Stimulated activated effector memory CD8-positive, alpha-beta T cell treated with anti-CD3 and anti-CD28 coated beads, Interleukin-12 subunit alpha, Interleukin-12 subunit beta, amount 100 ng/mL, for 72 hours (primary cell): ENCODE results near the gene SFSWAP.
"Not testable (repeated sequence)": the region's sequence is repeated elsewhere in the genome, so short reads cannot be mapped to it uniquely, and the experiment has no call there.

ENCODE experiments used
- ATAC-seq: fragments of 150-1000 bp; cut with Tn5 transposase; 2 replicates; pipeline ENCODE4 v1.10.0; 2021
- DNase-seq, 2 donors: peaks; one replicate each; pipeline ENCODE4 v3.0.0; 2021 to 2022; ENCODE audit warnings: low spot score in 2 of 2
- H3K27ac Mint-ChIP-seq: one replicate; pipeline ENCODE4 v1.8.0; 2022; ENCODE audit warnings: mild to moderate bottlenecking, mixed read lengths
- H3K36me3 Mint-ChIP-seq: one replicate; pipeline ENCODE4 v1.8.0; 2022; ENCODE audit warnings: mild to moderate bottlenecking, mixed read lengths
- H3K4me1 Mint-ChIP-seq: one replicate; pipeline ENCODE4 v1.8.0; 2022; ENCODE audit warnings: mixed read lengths
- H3K4me3 Mint-ChIP-seq: one replicate; pipeline ENCODE4 v1.8.0; 2022; ENCODE audit warnings: mild to moderate bottlenecking, mixed read lengths
- H3K9me3 Mint-ChIP-seq: one replicate; pipeline ENCODE4 v1.8.0; 2022; ENCODE audit warnings: mixed read lengths

Gene SFSWAP

DNA sequence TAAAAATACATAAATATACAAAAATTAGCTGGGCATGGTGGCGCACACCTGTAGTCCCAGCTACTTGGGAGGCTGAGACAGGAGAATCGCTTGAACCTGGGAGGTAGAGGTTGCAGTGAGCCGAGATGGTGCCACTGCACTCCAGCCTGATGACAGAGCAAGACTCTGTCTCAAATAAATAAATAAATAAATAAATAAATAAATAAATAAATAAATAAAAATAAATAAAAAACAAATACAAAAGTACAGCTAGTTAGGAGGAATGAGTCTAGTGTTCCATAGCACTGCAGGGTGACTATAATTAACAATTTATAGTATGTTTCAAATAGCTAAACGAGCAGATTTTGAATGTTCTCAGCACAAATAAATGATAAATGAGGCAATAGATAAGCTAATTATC, 4.2 kb upstream of the SFSWAP start:
- not testable (repeated sequence) for H3K4me3 Mint-ChIP-seq, ATAC-seq, H3K27ac Mint-ChIP-seq, H3K9me3 Mint-ChIP-seq, DNase-seq, H3K4me1 Mint-ChIP-seq
- peaks cover 10% of the 10 kb centered on the region for H3K36me3 Mint-ChIP-seq

DNA sequence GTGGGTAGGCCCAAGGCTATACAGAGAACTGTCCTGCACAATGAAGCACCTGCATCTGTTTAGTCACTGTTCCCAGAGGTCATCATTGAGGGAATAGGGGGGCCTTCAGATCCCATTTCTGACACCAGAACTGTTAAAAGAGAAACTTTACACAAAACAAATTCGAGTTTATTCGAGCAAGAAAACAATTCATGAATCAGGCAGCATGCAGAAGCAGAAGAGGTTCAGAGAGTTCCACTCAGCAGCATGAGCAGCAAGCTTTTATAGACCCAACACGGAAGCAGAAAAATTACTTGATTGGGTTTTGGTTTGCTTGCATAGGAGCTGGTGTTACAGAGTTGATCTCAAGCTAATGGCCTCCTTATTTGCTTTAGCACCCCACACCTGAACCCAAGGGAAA, 1.7 kb upstream of the SFSWAP start:
- Mint-ChIP-seq H3K27ac (peak overlapping the region; percentile 99), H3K9me3 (peaks cover 3% of the 10 kb centered on the region), H3K4me1 (peaks cover 25% of the 10 kb centered on the region), H3K4me3 (peak overlapping the region; percentile 90), H3K36me3 (peaks cover 29% of the 10 kb centered on the region)
- ATAC-seq (no peak), DNase-seq (no peak)

DNA sequence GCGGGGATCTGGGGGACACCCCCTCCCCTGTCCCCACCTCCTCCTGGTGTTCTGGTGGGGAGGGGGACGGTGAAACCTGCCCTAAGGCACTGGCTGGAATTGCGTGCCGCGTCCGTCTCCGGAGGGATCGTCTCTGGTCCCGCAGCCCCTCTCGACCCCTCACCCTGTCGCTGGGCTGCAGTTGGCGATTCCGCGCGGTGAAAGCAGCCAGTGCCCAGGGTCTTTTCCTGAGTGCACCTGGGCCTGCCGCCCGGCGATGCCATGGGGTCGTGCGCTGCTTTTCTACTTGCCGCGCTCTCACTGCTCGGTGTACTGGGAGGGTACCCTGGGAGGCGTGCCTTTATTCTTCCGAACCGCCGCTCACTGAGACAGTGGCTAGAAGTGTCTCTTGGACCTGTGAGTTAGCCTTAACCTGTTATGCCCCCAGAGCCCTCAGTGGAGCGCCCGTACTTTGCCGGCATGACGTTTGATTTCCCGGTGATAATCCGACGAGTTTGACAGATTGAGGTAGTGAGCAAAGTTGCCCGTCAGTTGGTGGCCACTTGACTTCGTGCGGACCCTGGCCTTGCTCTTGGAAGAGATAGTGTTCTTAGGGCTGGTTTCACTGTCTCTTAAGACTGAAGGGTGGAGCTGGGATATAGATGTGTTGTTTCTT, 788 bp downstream of the SFSWAP start:
- H3K9me3 Mint-ChIP-seq: no peaks in the 10 kb centered on the region
- H3K4me3 Mint-ChIP-seq: peak overlapping the region; percentile 90
- no peak for DNase-seq
- peaks cover 54% of the 10 kb centered on the region for H3K36me3 Mint-ChIP-seq
- peak overlapping the region; percentile 99 for H3K27ac Mint-ChIP-seq
- peaks cover 25% of the 10 kb centered on the region for H3K4me1 Mint-ChIP-seq
- no peak for ATAC-seq

DNA sequence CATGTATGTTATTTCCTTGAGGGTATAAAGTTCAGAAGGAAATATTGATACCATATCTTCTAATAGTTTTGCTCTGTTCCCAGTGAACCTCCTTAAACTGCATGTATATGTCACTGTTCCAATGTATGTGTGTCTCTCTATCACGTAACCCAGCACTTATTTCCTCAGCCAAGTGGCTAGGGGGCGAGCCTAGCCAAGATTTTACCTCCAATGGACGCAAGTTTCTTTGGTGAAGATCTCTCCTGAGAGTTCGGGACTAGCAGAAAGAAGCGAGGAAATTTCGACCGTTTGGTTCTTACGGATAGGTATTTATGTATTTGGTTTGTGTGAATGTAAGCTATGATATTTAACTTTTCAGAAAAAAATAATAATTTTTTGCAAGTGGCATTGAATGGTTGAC, 2.5 kb downstream of the SFSWAP start:
- peaks cover 71% of the 10 kb centered on the region for H3K36me3 Mint-ChIP-seq
- peak overlapping the region; percentile 90 for H3K4me3 Mint-ChIP-seq
- H3K27ac Mint-ChIP-seq: no peak overlapping the region
- peaks cover 25% of the 10 kb centered on the region for H3K4me1 Mint-ChIP-seq
- H3K9me3 Mint-ChIP-seq: no peaks in the 10 kb centered on the region
- ATAC-seq (no peak), DNase-seq (no peak)

DNA sequence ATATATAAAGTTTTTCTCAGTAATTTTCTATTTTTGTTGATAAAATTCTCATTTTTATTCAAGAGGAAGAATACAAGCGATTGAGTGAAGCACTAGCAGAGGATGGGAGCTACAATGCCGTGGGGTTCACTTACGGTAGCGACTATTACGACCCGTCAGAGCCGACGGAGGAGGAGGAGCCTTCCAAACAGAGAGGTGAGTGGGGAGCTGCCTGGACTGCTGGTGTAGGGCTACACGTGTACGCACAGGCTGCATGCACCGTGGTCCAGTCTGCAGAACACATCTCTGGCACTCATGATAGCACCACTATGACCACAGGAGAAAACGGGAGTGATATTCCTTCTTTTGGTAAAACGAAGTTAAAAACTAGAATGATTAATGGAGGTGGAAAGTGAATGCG, 3.9 kb downstream of the SFSWAP start:
- no peak for DNase-seq
- peaks cover 85% of the 10 kb centered on the region for H3K36me3 Mint-ChIP-seq
- no peaks in the 10 kb centered on the region for H3K9me3 Mint-ChIP-seq
- no peak for ATAC-seq
- no peak overlapping the region for H3K27ac Mint-ChIP-seq
- H3K4me1 Mint-ChIP-seq: peaks cover 19% of the 10 kb centered on the region
- no peak overlapping the region for H3K4me3 Mint-ChIP-seq

DNA sequence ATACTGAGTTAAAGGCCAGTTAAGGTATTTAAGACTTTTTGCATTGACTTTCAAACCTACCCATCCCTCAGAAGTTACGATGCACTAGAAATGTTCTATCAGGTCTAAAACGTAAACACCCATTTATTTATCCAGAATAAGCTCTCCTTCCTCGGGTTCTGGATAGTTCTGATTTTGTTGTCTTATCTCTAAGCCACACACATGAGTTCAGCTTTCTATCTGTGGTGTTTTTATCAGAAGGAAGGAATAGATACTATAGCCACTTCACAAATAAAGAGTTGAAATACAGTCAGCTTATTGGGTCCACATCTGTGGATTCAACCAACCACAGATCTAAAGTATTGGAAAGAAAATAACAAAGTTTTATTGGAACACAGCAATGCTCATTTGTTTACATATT, 5.4 kb downstream of the SFSWAP start:
- Mint-ChIP-seq H3K36me3 (peaks cover 93% of the 10 kb centered on the region), H3K9me3 (no peaks in the 10 kb centered on the region), H3K4me3 (no peak overlapping the region), H3K4me1 (peaks cover 16% of the 10 kb centered on the region), H3K27ac (no peak overlapping the region)
- ATAC-seq: no peak
- no peak for DNase-seq

DNA sequence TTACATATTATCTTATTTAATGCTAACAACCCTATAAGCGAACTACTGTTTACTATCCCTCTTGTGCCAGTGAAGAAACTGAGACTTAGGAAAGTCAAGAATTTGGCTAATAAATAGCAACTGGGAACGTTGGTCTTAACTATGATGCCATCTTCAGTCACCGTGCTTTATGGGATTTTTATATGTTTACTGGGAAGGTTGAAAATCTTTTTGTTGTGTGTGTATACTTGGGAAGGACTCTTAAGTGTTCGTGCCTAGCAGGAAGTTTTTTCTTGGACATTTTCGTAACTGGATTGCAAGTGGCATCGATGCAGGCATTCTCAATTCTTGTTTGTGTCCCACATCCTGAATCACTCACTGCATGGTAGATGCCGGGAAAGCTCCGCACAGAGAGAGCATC, 9.4 kb downstream of the SFSWAP start:
- no peaks in the 10 kb centered on the region for H3K9me3 Mint-ChIP-seq
- H3K36me3 Mint-ChIP-seq: peaks cover 100% of the 10 kb centered on the region
- ATAC-seq (no peak), DNase-seq (no peak)
- peak overlapping the region; percentile 82 for H3K27ac Mint-ChIP-seq
- H3K4me1 Mint-ChIP-seq: peaks cover 6% of the 10 kb centered on the region
- H3K4me3 Mint-ChIP-seq: no peak overlapping the region

DNA sequence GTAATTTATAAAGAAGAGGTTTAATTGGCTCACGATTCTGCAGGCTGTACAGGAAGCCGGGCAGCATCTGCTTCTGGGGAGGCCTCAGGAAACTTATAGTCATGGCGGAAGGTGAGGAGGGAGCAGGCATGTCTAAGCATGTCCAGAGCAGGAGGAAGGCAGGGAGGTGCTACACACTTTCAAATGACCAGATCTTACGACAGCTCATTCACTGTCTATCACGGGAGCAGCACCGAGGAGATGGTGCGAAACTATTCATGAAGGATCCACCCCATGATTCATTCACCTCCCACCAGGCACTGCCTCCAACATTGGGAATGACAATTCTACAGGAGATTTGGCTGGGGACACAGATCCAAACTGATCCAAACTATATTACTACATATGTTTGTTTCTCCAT, 10.0 kb downstream of the SFSWAP start:
- Mint-ChIP-seq H3K9me3 (no peaks in the 10 kb centered on the region), H3K36me3 (peaks cover 100% of the 10 kb centered on the region)
- no peak for ATAC-seq

DNA sequence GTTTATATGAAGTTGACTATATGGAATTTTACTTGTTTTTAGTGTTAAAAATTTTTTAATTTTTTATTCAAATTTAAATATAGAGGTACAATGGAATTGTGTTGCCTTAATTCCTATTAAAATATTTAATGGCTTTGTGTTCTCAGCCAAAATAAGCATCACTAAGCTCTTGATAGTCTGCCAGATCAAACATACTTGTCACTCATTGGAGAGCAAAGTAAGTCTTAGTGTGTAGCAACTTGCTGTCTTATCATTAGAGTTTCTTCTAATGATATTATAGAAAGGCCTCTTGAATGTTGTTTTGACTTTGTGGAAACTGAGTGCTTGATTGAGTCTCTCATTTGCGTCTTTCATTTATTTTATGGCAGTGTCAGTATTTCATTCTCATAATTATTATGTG, 10.7 kb downstream of the SFSWAP start:
- Mint-ChIP-seq H3K4me1 (peaks cover 6% of the 10 kb centered on the region), H3K36me3 (peaks cover 100% of the 10 kb centered on the region), H3K27ac (peak overlapping the region; percentile 1), H3K9me3 (no peaks in the 10 kb centered on the region), H3K4me3 (no peak overlapping the region)
- DNase-seq (no peak), ATAC-seq (no peak)

More for the DNA sequence above, 10.0 kb downstream of the SFSWAP start:
- Mint-ChIP-seq H3K4me3 (no peak overlapping the region), H3K4me1 (peaks cover 6% of the 10 kb centered on the region), H3K27ac (peak overlapping the region; percentile 82)
- no peak for DNase-seq

DNA sequence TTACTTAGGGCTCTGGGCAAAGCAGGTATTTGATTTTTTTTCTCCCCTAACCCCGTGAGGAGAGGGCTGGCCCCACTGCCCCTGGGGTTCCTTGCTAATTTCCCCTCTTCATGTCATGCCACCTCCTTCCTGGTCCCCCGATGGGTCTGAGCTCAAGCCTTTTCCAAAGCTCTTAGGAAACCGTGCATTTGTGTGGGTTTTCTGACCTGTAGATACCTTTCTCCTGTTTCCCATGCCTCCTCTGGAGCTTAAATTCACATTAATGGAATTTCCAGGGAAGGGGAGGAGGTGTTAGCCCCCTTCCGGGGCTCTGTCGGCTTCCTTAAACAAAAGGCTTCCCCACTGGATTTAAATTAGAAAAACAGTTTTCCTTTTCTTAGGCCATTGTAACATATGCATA, 12.6 kb downstream of the SFSWAP start:
- Mint-ChIP-seq H3K27ac (peak overlapping the region; percentile 50), H3K36me3 (peaks cover 100% of the 10 kb centered on the region), H3K4me1 (peaks cover 6% of the 10 kb centered on the region), H3K9me3 (no peaks in the 10 kb centered on the region), H3K4me3 (no peak overlapping the region)
- ATAC-seq (no peak), DNase-seq (no peak)

DNA sequence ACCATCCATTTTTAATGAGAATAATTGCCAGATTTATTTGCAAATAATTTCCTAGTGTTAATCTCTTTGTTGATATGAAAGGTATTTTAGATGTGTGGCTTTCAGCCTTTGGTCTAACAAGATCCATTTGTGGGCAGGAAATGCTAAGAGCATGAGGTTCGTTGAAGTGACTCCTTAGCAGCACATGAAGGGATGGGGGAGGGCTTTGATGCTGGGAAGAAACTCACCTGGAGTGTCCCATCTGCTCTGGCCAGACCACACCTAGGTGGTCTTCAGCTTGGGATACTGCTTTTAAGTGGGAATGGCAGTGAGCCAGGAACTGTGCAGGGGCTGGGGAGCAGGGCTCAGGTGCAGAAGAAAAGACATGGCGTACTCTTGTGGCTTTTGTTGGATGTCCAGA, 13.6 kb downstream of the SFSWAP start:
- Mint-ChIP-seq H3K36me3 (peaks cover 100% of the 10 kb centered on the region), H3K4me1 (peaks cover 6% of the 10 kb centered on the region), H3K9me3 (no peaks in the 10 kb centered on the region), H3K4me3 (no peak overlapping the region), H3K27ac (peak overlapping the region; percentile 43)
- ATAC-seq (no peak), DNase-seq (no peak)

DNA sequence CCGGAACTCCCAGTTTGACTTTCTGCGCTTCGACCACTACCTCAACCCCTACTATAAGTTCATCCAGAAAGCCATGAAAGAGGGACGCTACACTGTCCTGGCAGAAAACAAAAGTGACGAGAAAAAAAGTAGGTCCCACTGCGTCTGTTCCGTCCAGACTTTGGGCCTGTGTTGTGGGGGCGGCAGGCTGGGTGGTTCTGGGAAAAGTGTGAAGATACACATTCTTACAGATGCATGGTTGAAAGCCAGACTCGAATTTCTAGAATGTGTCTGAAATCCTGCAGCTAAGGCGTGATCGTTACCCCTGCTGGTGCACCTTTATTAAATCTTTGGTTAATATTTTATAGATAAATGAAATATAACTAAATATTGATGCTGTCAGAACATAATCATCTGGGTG, 14.6 kb downstream of the SFSWAP start:
- H3K4me3 Mint-ChIP-seq: no peak overlapping the region
- no peak for ATAC-seq
- H3K27ac Mint-ChIP-seq: no peak overlapping the region
- no peaks in the 10 kb centered on the region for H3K9me3 Mint-ChIP-seq
- H3K4me1 Mint-ChIP-seq: peaks cover 6% of the 10 kb centered on the region
- H3K36me3 Mint-ChIP-seq: peaks cover 100% of the 10 kb centered on the region
- DNase-seq: no peak

DNA sequence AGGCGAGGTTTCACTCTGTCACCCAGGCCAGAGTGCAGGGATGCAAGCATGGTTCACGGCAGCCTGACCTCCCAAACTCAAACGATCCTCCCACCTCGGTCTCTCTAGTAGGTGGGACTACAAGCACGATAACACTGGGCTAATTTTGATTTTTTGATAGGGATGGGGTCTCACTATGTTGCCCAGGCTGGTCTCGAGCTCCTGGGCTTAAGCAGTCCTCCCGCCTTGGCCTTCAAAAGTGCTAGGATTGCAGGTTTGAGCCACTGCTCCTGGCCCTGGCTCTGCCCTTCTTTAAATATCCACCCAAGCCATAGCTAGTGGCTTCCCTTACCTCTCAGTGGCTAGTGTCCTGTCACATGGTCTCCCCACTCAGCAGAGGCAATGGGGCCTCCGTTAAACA, 17.8 kb downstream of the SFSWAP start:
- ATAC-seq (no peak), DNase-seq (no peak)
- Mint-ChIP-seq H3K9me3 (no peaks in the 10 kb centered on the region), H3K4me1 (no peaks in the 10 kb centered on the region), H3K36me3 (peaks cover 100% of the 10 kb centered on the region), H3K4me3 (no peak overlapping the region), H3K27ac (no peak overlapping the region)

DNA sequence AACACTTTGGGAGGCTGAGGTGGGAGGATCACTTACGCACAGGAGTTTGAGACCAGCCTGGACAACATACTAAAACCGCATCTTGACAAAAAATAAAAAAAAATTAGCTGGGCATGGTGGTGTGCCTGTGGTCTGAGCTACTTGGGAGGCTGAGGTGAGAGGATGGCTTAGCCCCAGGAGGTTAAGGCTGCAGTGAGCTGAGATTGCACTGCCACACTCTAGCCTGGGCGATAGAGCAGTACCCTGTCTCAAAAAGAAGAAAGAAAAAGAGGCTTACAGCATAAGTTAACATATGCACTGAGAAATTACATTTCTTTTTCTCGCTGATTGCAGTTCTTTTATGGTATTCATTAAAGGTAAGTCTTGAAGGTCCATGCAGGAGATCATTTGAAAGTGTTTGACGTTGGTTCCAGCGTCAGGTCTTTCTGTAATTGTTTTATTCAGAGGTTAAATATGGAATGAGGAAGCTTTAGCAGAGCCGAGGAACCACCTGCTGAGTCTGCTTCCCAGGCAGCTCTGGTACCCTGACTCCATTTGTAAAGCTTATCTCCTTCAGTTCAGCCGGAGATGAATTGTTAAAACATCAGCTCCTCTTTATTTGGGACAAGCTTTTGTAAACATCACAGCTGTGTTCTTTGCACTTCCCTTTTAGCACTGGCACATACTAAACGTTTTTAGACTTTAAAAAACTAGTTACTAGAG, 18.5 kb downstream of the SFSWAP start:
- H3K4me1 Mint-ChIP-seq: no peaks in the 10 kb centered on the region
- H3K36me3 Mint-ChIP-seq: peaks cover 100% of the 10 kb centered on the region

DNA sequence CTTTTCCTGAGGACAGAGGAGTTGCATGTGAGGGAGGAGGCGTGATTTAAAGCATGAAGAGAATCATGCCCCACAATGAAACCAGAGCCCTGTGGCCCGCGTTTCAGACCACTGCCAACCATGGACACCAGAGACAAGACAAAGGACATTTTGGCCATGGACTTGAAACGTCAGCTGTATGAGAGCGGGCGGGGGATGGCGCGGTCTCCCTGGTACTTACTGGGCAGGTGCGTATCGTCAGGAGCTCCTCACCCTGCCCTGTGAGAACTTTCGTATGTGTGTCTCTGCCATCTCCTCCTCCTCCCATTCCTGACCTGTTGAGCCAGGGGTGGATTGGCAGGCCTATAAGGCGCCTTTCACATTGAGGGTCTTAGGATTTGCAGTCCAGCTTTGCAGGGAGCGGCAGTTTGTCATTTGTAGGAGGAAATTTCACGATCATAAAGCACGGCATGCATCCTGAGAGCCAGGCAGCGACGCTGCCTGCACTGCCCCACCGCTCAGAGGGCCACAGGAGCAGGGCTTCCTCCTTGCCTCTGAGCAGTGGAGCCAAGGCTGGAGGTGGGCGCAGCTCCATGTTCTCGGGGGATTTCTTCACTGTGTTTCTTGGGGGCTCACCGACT, 22.2 kb downstream of the SFSWAP start:
- ATAC-seq: no peak
- H3K36me3 Mint-ChIP-seq: peaks cover 99% of the 10 kb centered on the region

More for the DNA sequence above, 18.5 kb downstream of the SFSWAP start:
- Mint-ChIP-seq H3K4me3 (no peak overlapping the region), H3K9me3 (no peaks in the 10 kb centered on the region), H3K27ac (no peak overlapping the region)
- no peak for ATAC-seq
- DNase-seq: no peak

DNA sequence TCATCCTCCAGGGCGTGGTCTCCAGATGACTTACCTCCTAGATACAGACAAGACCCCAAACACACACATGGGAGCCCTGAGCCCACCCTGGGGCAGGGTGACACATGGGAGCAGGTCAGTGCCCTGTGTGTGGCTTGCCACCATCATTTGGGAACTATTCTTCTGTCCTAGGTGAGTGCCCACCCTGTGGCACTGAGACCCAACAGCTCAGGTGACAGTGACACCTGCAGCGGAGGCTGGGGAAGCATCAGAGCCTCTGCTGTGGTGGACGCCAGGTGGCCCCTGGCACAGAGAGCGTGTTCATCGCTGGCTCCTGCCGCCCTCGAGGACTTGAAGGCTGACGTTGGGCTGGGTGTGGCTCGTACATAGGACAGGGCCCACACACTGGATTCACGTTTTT, 23.0 kb downstream of the SFSWAP start:
- no peak overlapping the region for H3K4me3 Mint-ChIP-seq
- ATAC-seq: no peak
- H3K9me3 Mint-ChIP-seq: no peaks in the 10 kb centered on the region
- peak overlapping the region; percentile 45 for H3K27ac Mint-ChIP-seq
- DNase-seq: no peak
- H3K4me1 Mint-ChIP-seq: no peaks in the 10 kb centered on the region
- H3K36me3 Mint-ChIP-seq: peaks cover 99% of the 10 kb centered on the region

More for the DNA sequence above, 22.2 kb downstream of the SFSWAP start:
- peak overlapping the region; percentile 63 for H3K27ac Mint-ChIP-seq
- no peaks in the 10 kb centered on the region for H3K4me1 Mint-ChIP-seq
- no peak for DNase-seq
- no peaks in the 10 kb centered on the region for H3K9me3 Mint-ChIP-seq
- H3K4me3 Mint-ChIP-seq: no peak overlapping the region
